ENCODE data around the gene TMED1.

DNA sequence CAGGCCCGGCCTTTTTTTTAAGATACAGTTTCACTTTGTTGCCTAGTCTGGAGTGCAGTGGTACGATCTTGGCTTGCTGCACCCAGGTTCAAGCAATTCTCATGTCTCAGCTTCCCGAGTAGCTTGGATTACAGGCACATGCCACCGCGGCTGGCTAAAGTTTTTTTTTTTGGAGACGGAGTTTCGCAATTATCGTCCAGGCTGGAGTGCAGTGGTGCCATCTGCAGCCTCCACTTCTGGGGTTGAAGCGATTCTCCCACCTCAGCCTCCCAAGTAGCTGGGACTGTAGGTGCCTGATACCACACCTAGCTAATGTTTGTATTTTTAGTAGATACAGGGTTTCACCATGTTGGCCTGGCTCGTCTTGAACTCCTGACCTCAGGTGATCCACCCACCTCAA, 30.5 kb upstream of the TMED1 start:
- TF ChIP-seq CTCF (IDR thresholded peaks at IDR 0.05; ENCODE audit: low read depth, low read length, poor library complexity, severe bottlenecking) (no peak), EZH2phosphoT487 (IDR thresholded peaks at IDR 0.05; ENCODE audit: borderline replicate concordance, low read length) (no peak)
